ENCODE measurements around the gene HDAC4. TPM values are rescaled to one million over a fixed set of nuclear protein-coding genes. Genes with fewer than 3 reads are reported as not detected.

The HDAC4 gene
- total RNA-seq, 1 experiment from 2014 or later = 47.6 TPM

- peaks cover 6% of the 10 kb centered on the region; the same call in 1 of the 2 replicates for H3K79me2 ChIP-seq (ENCODE audit: insufficient read depth, low read length)
- H3K4me2 ChIP-seq (ENCODE audit: low read length) = no peak overlapping the region
- TF ChIP-seq CBX3 (IDR thresholded peaks at IDR 0.05; ENCODE audit: low read depth) = no peak
- no peaks in the 10 kb centered on the region for H4K20me1 ChIP-seq (ENCODE audit: insufficient read depth)
- ChIA-PET RAD21 (ENCODE audit: low non-redundant PET in 1 of 2, low total read pairs in 2 of 2, uncharacterized antibody in 2 of 2, unreplicated experiment in 2 of 2) (no interaction called here), POLR2A (no interaction called here), CTCF (no interaction called here)
- H3K27ac ChIP-seq (ENCODE audit: low read depth, low read length) = no peak overlapping the region
- peaks cover 0 to 11% of the 10 kb centered on the region in 2 experiments; a peak in 1 of 4 replicates for H3K4me1 ChIP-seq (ENCODE audit: control insufficient read depth in 1 of 2, insufficient read depth in 2 of 2, low read length in 2 of 2)
- H3K36me3 ChIP-seq (ENCODE audit: control insufficient read depth in 1 of 2, insufficient read depth in 2 of 2, low read length in 2 of 2) = no peaks in the 10 kb centered on the region
- H2AFZ ChIP-seq (ENCODE audit: low read depth, low read length, poor library complexity, severe bottlenecking) = no peak overlapping the region
- no peak overlapping the region for H3K9ac ChIP-seq (ENCODE audit: low read length)
- intact Hi-C loops (cut with micrococcal nuclease) = no loop called here
- ATAC-seq (no peak), DNase-seq (ENCODE audit: low read depth, low spot score) (no peak)
- H3K27me3 ChIP-seq (ENCODE audit: insufficient read depth, low read length) = no peaks in the 10 kb centered on the region
- no peaks in the 10 kb centered on the region for H3K9me2 ChIP-seq (ENCODE audit: insufficient read depth)
- H3K9me3 ChIP-seq (ENCODE audit: control insufficient read depth in 1 of 2, insufficient read depth in 1 of 2, low read depth in 1 of 2, low read length in 2 of 2) = no peaks in the 10 kb centered on the region
- H3K4me3 ChIP-seq (replicated peaks in 1 of 2; ENCODE audit: low read depth in 1 of 2, low read length in 2 of 2) = no peak overlapping the region
- BruUV-seq (replicated peaks) = no TSS peak
Measured at GRCh38 chr2:239204876-239205468, 195.8 kb downstream of the HDAC4 start.

- H3K9ac ChIP-seq (ENCODE audit: low read length) = no peak overlapping the region
- TF ChIP-seq POLR2A (IDR thresholded peaks at IDR 0.05; ENCODE audit: borderline replicate concordance, extremely low read depth, insufficient read depth, insufficient read length) (no peak), CBX3 (IDR thresholded peaks at IDR 0.05; ENCODE audit: low read depth) (no peak), CEBPB (IDR thresholded peaks at IDR 0.05; ENCODE audit: low read depth) (no peak)
- H3K4me2 ChIP-seq (ENCODE audit: low read length) = no peak overlapping the region
- ChIA-PET CTCF (interaction anchor here (1.3 kb wide), 1 partner anchor 11 kb away, joined by 3 read pairs; no protein-coding TSS in a partner anchor), POLR2A (no interaction called here), RAD21 (ENCODE audit: low non-redundant PET in 1 of 2, low total read pairs in 2 of 2, uncharacterized antibody in 2 of 2, unreplicated experiment in 2 of 2) (no interaction called here)
- H3K9me2 ChIP-seq (ENCODE audit: insufficient read depth) = no peaks in the 10 kb centered on the region
- no TSS peak for BruUV-seq (replicated peaks)
- H3K4me3 ChIP-seq (replicated peaks in 1 of 2; ENCODE audit: low read depth in 1 of 2, low read length in 2 of 2) = no peak overlapping the region
- H2AFZ ChIP-seq (ENCODE audit: low read depth, low read length, poor library complexity, severe bottlenecking) = no peak overlapping the region
- H3K27ac ChIP-seq (ENCODE audit: low read depth, low read length) = no peak overlapping the region
- peaks cover 2% of the 10 kb centered on the region; the same call in 1 of the 2 replicates for H3K79me2 ChIP-seq (ENCODE audit: insufficient read depth, low read length)
- H3K9me3 ChIP-seq (ENCODE audit: control insufficient read depth in 1 of 2, insufficient read depth in 1 of 2, low read depth in 1 of 2, low read length in 2 of 2) = no peaks in the 10 kb centered on the region
- no peaks in the 10 kb centered on the region for H4K20me1 ChIP-seq (ENCODE audit: insufficient read depth)
- H3K27me3 ChIP-seq (ENCODE audit: insufficient read depth, low read length) = no peaks in the 10 kb centered on the region
- peaks cover 0 to 11% of the 10 kb centered on the region in 2 experiments; a peak in 1 of 4 replicates for H3K4me1 ChIP-seq (ENCODE audit: control insufficient read depth in 1 of 2, insufficient read depth in 2 of 2, low read length in 2 of 2)
- ATAC-seq = no peak
- intact Hi-C loops (cut with micrococcal nuclease) = no loop called here
- 0 out of 4 replicates have a peak, but pooled peaks cover 0 to 1% of the 10 kb centered on the region in 2 experiments for H3K36me3 ChIP-seq (ENCODE audit: control insufficient read depth in 1 of 2, insufficient read depth in 2 of 2, low read length in 2 of 2)
- DNase-seq (ENCODE audit: low read depth, low spot score) = no peak
Measured at GRCh38 chr2:239204136-239204875, 196.5 kb downstream of the HDAC4 start.
